B cell (primary cell): Measurements from ENCODE around the gene SHB.

ENCODE experiments used
- CTCF ChIP-seq: fragments of 200-600 bp; IDR thresholded peaks from one replicate; pipeline ENCODE4 v1.8.0; 2022; ENCODE audit warnings: antibody characterized with exemption, mild to moderate bottlenecking
- EZH2 ChIP-seq: IDR thresholded peaks from 2 replicates; pipeline ENCODE4 v1.6.1; 2012; ENCODE audit warnings: borderline replicate concordance, low read depth, mild to moderate bottlenecking, moderate library complexity, low read length; ENCODE audit not compliant: insufficient read depth, poor library complexity, severe bottlenecking

- no peak for TF ChIP-seq CTCF
- no peak for TF ChIP-seq EZH2
Measured at GRCh38 chr9:38112456-38112855, 43.4 kb upstream of the SHB start.
